HepG2 (cell line): ENCODE results near the gene NPB. TPM values are rescaled to one million over a fixed set of nuclear protein-coding genes. Genes with fewer than 3 reads are reported as not detected.

Experiments
- ATAC-seq: fragments of 200-7000 bp; cut with Tn5 transposase; 3 replicates; pipeline ENCODE4 v1.9.1; 2020; ENCODE audit warnings: mild to moderate bottlenecking, moderate library complexity
- BruUV-seq: library from RNA; stranded (reverse); fragments of 400-500 nt; replicated peaks from 2 replicates; lab custom pipeline; 2021; lab: Mats Ljungman, UMichigan
- CTCF ChIA-PET: fragments of 300-600 bp; formaldehyde crosslinking; extraction: SDS; loops from one replicate; lab custom pipeline; 2021; ENCODE audit warnings: low total read pairs, inconsistent platforms, low intra/inter-chr PET ratio; lab: Yijun Ruan, JAX
- POLR2A ChIA-PET: fragments of 350-600 bp; sonication (Branson Sonifier 250); formaldehyde crosslinking; loops from one replicate; lab custom pipeline; 2020; ENCODE audit warnings: antibody characterized with exemption, inconsistent platforms; lab: Yijun Ruan, JAX
- DNase-seq: peaks from one replicate; pipeline ENCODE4 v3.0.0-alpha.2; 2015; ENCODE audit warnings: low spot score
- FAIRE-seq: peaks from 3 replicates; lab custom pipeline; 2011; peaks lifted over from hg19 to GRCh38; lab: Jason Lieb, UNC
- H2AFZ ChIP-seq: one replicate; pipeline ENCODE4 v1.6.1; 2011; ENCODE audit warnings: low read length, inconsistent platforms
- H3K27ac ChIP-seq: fragments of 300-600 bp; 3 replicates; pipeline ENCODE4 v1.8.0; 2011; ENCODE audit warnings: mixed run types, mild to moderate bottlenecking, mixed read lengths, low read length, inconsistent platforms; ENCODE audit not compliant: insufficient read depth; ENCODE audit errors: extremely low read length
- H3K27me3 ChIP-seq, 2 experiments: fragments of 200-600 bp in 1 of 2; 2 replicates in 1 of 2; 3 replicates in 1 of 2; pipeline versions ENCODE4 v1.6.0 to v1.8.0; 2011; ENCODE audit warnings: low read length in 2 of 2, mild to moderate bottlenecking in 2 of 2, moderate library complexity in 2 of 2, inconsistent platforms in 1 of 2; ENCODE audit not compliant: insufficient read depth in 2 of 2, control insufficient read depth in 1 of 2
- H3K36me3 ChIP-seq, 2 experiments: fragments of 200-600 bp in 1 of 2; replicated peaks in 1 of 2; 2 replicates in 1 of 2; 3 replicates in 1 of 2; pipeline versions ENCODE4 v1.5.1 to v1.8.0; 2011; ENCODE audit warnings: low read length in 2 of 2, inconsistent platforms in 1 of 2; ENCODE audit not compliant: insufficient read depth in 2 of 2, control insufficient read depth in 1 of 2
- H3K4me1 ChIP-seq: 2 replicates; pipeline ENCODE4 v1.5.1; 2012; ENCODE audit warnings: low read length, inconsistent platforms; ENCODE audit not compliant: insufficient read depth
- H3K4me2 ChIP-seq: 2 replicates; pipeline ENCODE4 v1.6.0; 2011; ENCODE audit warnings: low read depth, low read length, inconsistent platforms
- H3K4me3 ChIP-seq, 3 experiments: fragments of 200-600 bp in 1 of 3; sonication (generic), shearing (Covaris generic) in 1 of 3; replicated peaks in 1 of 3; 2 replicates each; pipeline ENCODE4 v1.5.1; 2011 to 2016; ENCODE audit warnings: low read length in 3 of 3, inconsistent platforms in 2 of 3, low read depth in 2 of 3, mild to moderate bottlenecking in 2 of 3, control low read depth in 1 of 3, mixed read lengths in 1 of 3; ENCODE audit not compliant: insufficient read depth in 1 of 3
- H3K79me2 ChIP-seq: one replicate; pipeline ENCODE4 v1.6.1; 2011; ENCODE audit warnings: low read length, inconsistent platforms; ENCODE audit not compliant: insufficient read depth
- H3K9ac ChIP-seq: 2 replicates; pipeline ENCODE4 v1.6.0; 2011; ENCODE audit warnings: mild to moderate bottlenecking, low read depth, low read length, inconsistent platforms; ENCODE audit not compliant: insufficient read depth
- H3K9me3 ChIP-seq: 2 replicates; pipeline ENCODE4 v1.5.1; 2012; ENCODE audit warnings: mild to moderate bottlenecking, low read length
- H4K20me1 ChIP-seq: 2 replicates; pipeline ENCODE4 v1.6.0; 2011; ENCODE audit warnings: inconsistent platforms, mild to moderate bottlenecking, low read length, moderate library complexity; ENCODE audit not compliant: insufficient read depth
- MXD4 ChIP-seq: IDR thresholded peaks from 2 replicates; pipeline ENCODE4 v1.6.1; 2016; ENCODE audit warnings: mild to moderate bottlenecking, missing biosample characterization, missing genetic modification reagents
- NAIF1 ChIP-seq: sonication (generic); formaldehyde crosslinking; IDR thresholded peaks from 2 replicates; pipeline ENCODE4 v1.5.0; 2020; ENCODE audit warnings: mild to moderate bottlenecking, missing genetic modification reagents, borderline replicate concordance
- NCOA1 ChIP-seq: sonication (generic); formaldehyde crosslinking; IDR thresholded peaks from 2 replicates; pipeline ENCODE4 v1.9.0; 2021; ENCODE audit warnings: missing genetic modification reagents
- RBFOX2 ChIP-seq: fragments of 200-400 bp; formaldehyde crosslinking; IDR thresholded peaks from 2 replicates; pipeline ENCODE4 v1.6.1; 2017; ENCODE audit warnings: low read depth, mild to moderate bottlenecking, low read length
- SP4 ChIP-seq: sonication (generic); formaldehyde crosslinking; IDR thresholded peaks from 2 replicates; pipeline ENCODE4 v1.8.1; 2023; ENCODE audit warnings: mild to moderate bottlenecking, missing genetic modification reagents
- SRSF9 ChIP-seq: fragments of 200-400 bp; formaldehyde crosslinking; IDR thresholded peaks from 2 replicates; pipeline ENCODE4 v1.6.1; 2018; ENCODE audit warnings: borderline replicate concordance, mild to moderate bottlenecking, low read depth, low read length; ENCODE audit not compliant: insufficient read depth, poor library complexity, severe bottlenecking
- THAP11 ChIP-seq: IDR thresholded peaks from 2 replicates; pipeline ENCODE4 v1.6.1; 2016; ENCODE audit warnings: missing biosample characterization, missing genetic modification reagents
- ZNF124 ChIP-seq: sonication (generic); formaldehyde crosslinking; IDR thresholded peaks from 2 replicates; pipeline ENCODE4 v1.4.0; 2020; ENCODE audit warnings: missing genetic modification reagents
- ZNF552 ChIP-seq: sonication (generic); formaldehyde crosslinking; IDR thresholded peaks from 2 replicates; pipeline ENCODE4 v1.9.0; 2022; ENCODE audit warnings: missing genetic modification reagents, mild to moderate bottlenecking, borderline replicate concordance
- ZNF761 ChIP-seq: sonication (generic); formaldehyde crosslinking; conservative IDR thresholded peaks from 2 replicates; pipeline ENCODE4 v1.4.0; 2020; ENCODE audit warnings: mild to moderate bottlenecking, missing genetic modification reagents
- ZNF768 ChIP-seq: sonication (generic); formaldehyde crosslinking; IDR thresholded peaks from 2 replicates; pipeline ENCODE4 v1.4.0; 2020; ENCODE audit warnings: missing genetic modification reagents
- ZNF780A ChIP-seq: sonication (generic); formaldehyde crosslinking; IDR thresholded peaks from 2 replicates; pipeline ENCODE4 v1.8.0; 2022; ENCODE audit warnings: mild to moderate bottlenecking, missing genetic modification reagents, moderate library complexity
- ZNF879 ChIP-seq: sonication (generic); formaldehyde crosslinking; IDR thresholded peaks from 2 replicates; pipeline ENCODE4 v1.8.1; 2023; ENCODE audit warnings: missing genetic modification reagents
- WGBS: methylation state at CpG from one replicate; pipeline ENCODE4 v1.1.6; 2017; ENCODE audit warnings: low lambda C conversion rate; 5-methylcytosine and 5-hydroxymethylcytosine counted together
- in situ Hi-C: cut with HindIII; loops from 2 replicates; pipeline ENCODE4 v1.10.0; 2017; ENCODE audit warnings: low pct_unique_long_range_greater_than_20kb; ENCODE audit not compliant: extremely low pct_ligation_motif_present
- intact Hi-C: fragments of 100-400 bp; cut with micrococcal nuclease; formaldehyde crosslinking; loops from one replicate; pipeline ENCODE4 v1.10.0; 2022; ENCODE audit not compliant: unreplicated experiment
- polyA plus RNA-seq, 8 experiments: library from polyadenylated mRNA; depleted of rRNA in 3 of 8; stranded (reverse) in 7 of 8; unstranded in 1 of 8; fragments of >200 nt; fragmentation: Illumina TruSeq in 4 of 8; extraction: Trizol in 4 of 8; gene quantifications; 2 replicates each; pipeline versions ENCODE4 v1.2.1 to v1.2.3, GENCODE V29; 2011 to 2016; ENCODE audit warnings: low read depth in 4 of 8, missing spikeins in 1 of 8, mixed read lengths in 1 of 8; ENCODE audit not compliant: insufficient read depth in 1 of 8
- total RNA-seq, 5 experiments: library from RNA; depleted of rRNA; stranded (reverse); fragments of >200 nt; fragmentation: Illumina TruSeq; extraction: Trizol; gene quantifications; 2 replicates each; pipeline ENCODE4 v1.2.3, GENCODE V29; 2016; ENCODE audit warnings: low read depth in 1 of 5
- TF ChIP-seq, protein P1 (sequence below): sonication (generic); formaldehyde crosslinking; IDR thresholded peaks from 2 replicates; pipeline ENCODE4 v1.8.1; 2022; ENCODE audit warnings: low read depth, mild to moderate bottlenecking, missing genetic modification reagents
- TF ChIP-seq, protein P2 (sequence below): sonication (generic); formaldehyde crosslinking; IDR thresholded peaks from 2 replicates; pipeline ENCODE4 v1.5.0; 2020; ENCODE audit warnings: missing genetic modification reagents
- TF ChIP-seq, protein P3 (sequence below): sonication (generic); formaldehyde crosslinking; IDR thresholded peaks from 2 replicates; pipeline ENCODE4 v1.4.0; 2020; ENCODE audit warnings: missing genetic modification reagents
- TF ChIP-seq, protein P4 (sequence below): sonication (generic); formaldehyde crosslinking; IDR thresholded peaks from 2 replicates; pipeline ENCODE4 v1.4.0; 2020; ENCODE audit warnings: missing genetic modification reagents; ENCODE audit errors: not compliant biosample characterization

Gene NPB
- total and polyA plus RNA-seq, 2 of the 13 experiments (the other 11 are each of a cell fraction or from before 2014, with no cell fraction given), result 0.11 to 0.93 TPM

DNA sequence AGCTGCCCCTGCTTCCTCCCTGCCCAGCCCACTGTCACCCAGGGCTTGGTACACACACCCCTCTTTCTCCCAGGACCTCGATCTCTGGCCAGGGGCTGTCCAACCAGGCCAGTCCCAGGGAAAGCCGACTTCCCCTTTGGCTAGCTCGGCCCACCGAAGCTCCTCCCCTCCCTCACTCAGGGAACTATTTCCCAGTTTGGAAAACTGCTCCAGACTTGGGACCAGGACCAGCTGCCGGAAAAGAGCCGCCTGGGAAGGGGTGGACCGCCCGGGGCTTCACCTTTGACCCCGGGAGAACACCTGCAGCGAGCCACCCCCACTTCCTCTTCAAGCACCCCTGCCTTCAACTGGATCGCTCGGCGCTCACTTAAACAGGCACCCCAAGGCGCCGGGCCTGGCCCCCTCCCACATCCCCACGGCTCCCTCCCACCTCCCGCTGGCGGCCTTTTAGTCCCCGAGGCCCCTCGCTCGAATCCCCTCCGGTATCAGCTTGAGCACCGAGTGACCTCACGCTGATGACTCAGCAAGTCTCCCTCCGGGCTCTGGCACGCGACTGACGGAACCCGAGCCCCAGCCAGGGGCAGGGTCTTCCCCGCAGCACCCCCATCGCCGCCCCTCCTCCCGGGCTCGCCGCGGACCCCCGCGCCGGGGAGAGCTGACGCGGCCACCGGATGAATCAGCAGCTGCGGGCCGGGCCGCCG lies 24.6 kb downstream of the NPB start (continued):
- TF ChIP-seq, protein P1, sequence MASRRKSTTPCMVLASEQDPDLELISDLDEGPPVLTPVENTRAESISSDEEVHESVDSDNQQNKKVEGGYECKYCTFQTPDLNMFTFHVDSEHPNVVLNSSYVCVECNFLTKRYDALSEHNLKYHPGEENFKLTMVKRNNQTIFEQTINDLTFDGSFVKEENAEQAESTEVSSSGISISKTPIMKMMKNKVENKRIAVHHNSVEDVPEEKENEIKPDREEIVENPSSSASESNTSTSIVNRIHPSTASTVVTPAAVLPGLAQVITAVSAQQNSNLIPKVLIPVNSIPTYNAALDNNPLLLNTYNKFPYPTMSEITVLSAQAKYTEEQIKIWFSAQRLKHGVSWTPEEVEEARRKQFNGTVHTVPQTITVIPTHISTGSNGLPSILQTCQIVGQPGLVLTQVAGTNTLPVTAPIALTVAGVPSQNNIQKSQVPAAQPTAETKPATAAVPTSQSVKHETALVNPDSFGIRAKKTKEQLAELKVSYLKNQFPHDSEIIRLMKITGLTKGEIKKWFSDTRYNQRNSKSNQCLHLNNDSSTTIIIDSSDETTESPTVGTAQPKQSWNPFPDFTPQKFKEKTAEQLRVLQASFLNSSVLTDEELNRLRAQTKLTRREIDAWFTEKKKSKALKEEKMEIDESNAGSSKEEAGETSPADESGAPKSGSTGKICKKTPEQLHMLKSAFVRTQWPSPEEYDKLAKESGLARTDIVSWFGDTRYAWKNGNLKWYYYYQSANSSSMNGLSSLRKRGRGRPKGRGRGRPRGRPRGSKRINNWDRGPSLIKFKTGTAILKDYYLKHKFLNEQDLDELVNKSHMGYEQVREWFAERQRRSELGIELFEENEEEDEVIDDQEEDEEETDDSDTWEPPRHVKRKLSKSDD (CRISPR knock-in tag), result no peak
- TF ChIP-seq, protein P2, sequence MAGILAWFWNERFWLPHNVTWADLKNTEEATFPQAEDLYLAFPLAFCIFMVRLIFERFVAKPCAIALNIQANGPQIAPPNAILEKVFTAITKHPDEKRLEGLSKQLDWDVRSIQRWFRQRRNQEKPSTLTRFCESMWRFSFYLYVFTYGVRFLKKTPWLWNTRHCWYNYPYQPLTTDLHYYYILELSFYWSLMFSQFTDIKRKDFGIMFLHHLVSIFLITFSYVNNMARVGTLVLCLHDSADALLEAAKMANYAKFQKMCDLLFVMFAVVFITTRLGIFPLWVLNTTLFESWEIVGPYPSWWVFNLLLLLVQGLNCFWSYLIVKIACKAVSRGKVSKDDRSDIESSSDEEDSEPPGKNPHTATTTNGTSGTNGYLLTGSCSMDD, result no peak
- TF ChIP-seq ZNF552 (CRISPR knock-in tag), result no peak
- no peak for TF ChIP-seq ZNF780A (CRISPR knock-in tag)
- peak; percentile 68 for TF ChIP-seq ZNF124 (CRISPR knock-in tag)
- TF ChIP-seq, protein P3, sequence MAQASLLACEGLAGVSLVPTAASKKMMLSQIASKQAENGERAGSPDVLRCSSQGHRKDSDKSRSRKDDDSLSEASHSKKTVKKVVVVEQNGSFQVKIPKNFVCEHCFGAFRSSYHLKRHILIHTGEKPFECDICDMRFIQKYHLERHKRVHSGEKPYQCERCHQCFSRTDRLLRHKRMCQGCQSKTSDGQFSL (CRISPR knock-in tag), result 0 out of 2 replicates have a peak, but pooled peaks have one; percentile 27

DNA sequence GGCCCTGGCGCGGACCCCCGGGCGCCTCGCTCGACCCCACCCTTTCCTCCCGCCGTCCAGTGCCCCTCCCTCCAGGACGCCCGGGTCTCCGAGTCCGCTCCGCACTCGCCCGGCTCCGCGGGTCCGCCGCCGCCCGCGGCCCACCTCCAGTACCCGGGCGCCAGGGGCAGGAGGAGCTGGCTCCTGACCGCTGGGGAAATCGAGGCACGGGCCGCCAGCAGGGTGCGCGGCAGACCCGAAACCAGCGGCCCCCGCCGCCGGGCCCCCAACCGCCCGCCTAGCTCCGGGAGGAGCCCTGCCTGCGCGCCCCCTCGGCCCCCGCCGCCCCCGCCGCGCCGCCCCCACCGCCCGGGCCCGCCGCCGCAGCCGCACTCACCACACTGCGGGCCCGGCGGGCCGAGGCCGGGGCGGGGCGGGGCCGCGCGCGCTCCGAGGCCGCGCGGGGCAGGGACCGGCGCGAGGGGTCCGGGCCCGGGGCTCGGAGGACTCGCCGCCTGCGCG lies 25.2 kb downstream of the NPB start:
- H3K4me1 ChIP-seq, result peaks cover 57% of the 10 kb centered on the region
- ChIA-PET POLR2A (interaction anchor here (1.0 to 6.1 kb wide), 24 partner anchors 10 to 315 kb away, joined by 3 to 71 read pairs (median 8); partner anchors contain the start of genes CENPX, DCXR, LRRC45 and MCRIP1), CTCF (no interaction called here)
- WGBS, result 2% methylated on average over 10 of the region's 78 CpGs
- H3K27ac ChIP-seq, result peak overlapping the region; percentile 92
- peak overlapping the region; percentile 91 for H3K9ac ChIP-seq
- peak overlapping the region; percentile 79 to 94 (median 91) for H3K4me3 ChIP-seq
- DNase-seq (no peak), FAIRE-seq (no peak), ATAC-seq (no peak)
- no peak overlapping the region for H2AFZ ChIP-seq
- intact Hi-C loops, result loop anchor here (2.0 kb wide), 1 partner anchor 16 kb away; the partner anchor contains the start of gene PCYT2
- no peaks in the 10 kb centered on the region for H3K9me3 ChIP-seq
- H3K4me2 ChIP-seq, result peak overlapping the region; percentile 88
- in situ Hi-C loops, result no loop called here
- BruUV-seq, result no TSS peak
- no peaks in the 10 kb centered on the region for H3K27me3 ChIP-seq
- H4K20me1 ChIP-seq, result peaks cover 28% of the 10 kb centered on the region
- peaks cover 2 to 7% of the 10 kb centered on the region in 2 experiments for H3K36me3 ChIP-seq
- peaks cover 49% of the 10 kb centered on the region for H3K79me2 ChIP-seq
- TF ChIP-seq MXD4 (CRISPR knock-in tag) (no peak), RBFOX2 (peak; percentile 81), SRSF9 (no peak), NCOA1 (CRISPR knock-in tag) (0 out of 2 replicates have a peak, but pooled peaks have one; percentile 10), ZNF879 (CRISPR knock-in tag) (peak; percentile 83; the same call in 1 of the 2 replicates), ZNF768 (CRISPR knock-in tag) (peak; percentile 7; the same call in 1 of the 2 replicates), ZNF761 (CRISPR knock-in tag) (no peak), SP4 (CRISPR knock-in tag) (no peak), NAIF1 (CRISPR knock-in tag) (no peak), THAP11 (CRISPR knock-in tag) (no peak)
- TF ChIP-seq, protein P4, sequence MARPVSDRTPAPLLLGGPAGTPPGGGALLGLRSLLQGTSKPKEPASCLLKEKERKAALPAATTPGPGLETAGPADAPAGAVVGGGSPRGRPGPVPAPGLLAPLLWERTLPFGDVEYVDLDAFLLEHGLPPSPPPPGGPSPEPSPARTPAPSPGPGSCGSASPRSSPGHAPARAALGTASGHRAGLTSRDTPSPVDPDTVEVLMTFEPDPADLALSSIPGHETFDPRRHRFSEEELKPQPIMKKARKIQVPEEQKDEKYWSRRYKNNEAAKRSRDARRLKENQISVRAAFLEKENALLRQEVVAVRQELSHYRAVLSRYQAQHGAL, result no peak
